ENCODE measurements around the gene CTDP1. TPM values are rescaled to one million over a fixed set of nuclear protein-coding genes. Genes with fewer than 3 reads are reported as not detected.

CTDP1 gene
- total and polyA plus RNA-seq, 9 of the 15 experiments (the other 6 are each of a cell fraction or from before 2014, with no cell fraction given), result 0.07 to 19.2 (median 4.0) TPM

DNA sequence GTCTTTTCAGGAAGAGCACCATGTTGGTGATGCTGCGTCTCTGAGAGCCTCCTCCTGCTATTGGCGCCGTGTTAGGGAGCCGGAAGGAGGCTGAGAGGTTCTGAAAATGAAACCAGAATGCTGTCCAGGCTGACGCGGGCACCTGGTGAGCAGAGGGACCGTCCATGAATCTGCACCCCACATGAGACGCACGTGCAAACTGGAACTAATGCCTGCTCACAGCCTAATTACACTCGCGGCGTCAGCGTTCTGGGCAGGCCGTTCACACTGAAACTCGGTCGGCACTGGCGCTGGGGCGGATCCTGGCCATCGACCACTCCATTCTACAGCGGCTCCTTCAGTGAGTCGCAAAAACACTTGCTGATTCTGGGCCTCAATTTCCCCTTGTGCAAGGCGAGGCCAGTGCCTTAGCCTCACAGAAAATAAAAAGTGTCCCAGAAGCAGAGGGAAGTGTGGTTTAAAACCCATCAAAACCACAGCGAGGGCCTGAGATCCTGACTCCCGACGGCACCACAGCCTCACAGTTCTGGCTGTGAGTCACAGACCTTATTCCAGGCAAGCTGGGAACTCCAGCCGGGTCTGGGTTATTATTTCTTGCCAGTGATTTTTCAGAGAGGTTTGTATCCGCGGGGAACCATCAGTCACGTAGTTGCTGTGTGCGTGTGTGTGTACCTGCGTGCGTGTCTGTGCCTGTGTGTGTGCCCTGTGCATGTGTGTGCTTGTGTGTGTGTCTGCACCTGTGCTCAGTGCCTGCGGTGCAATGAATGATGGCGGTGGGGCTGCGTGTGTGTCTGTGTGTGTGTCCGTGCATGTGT is 49.1 kb upstream of the CTDP1 start:
- H3K4me3 ChIP-seq, result no peak overlapping the region
- no peaks in the 10 kb centered on the region; the same call in 1 of the 2 replicates for H3K9me3 ChIP-seq (replicated peaks; ENCODE audit: control insufficient read depth, insufficient read depth, low read depth, low read length)
- H3K4me2 ChIP-seq (ENCODE audit: insufficient read depth, low read length), result peak overlapping the region; percentile 55
- H3K79me2 ChIP-seq (ENCODE audit: control insufficient read depth, insufficient read depth, low read length), result no peaks in the 10 kb centered on the region
- H3K9me1 ChIP-seq (ENCODE audit: control insufficient read depth, insufficient read depth, low read length), result no peaks in the 10 kb centered on the region
- peaks cover 0 to 25% of the 10 kb centered on the region in 2 experiments; a peak in 2 of 5 replicates for H3K4me1 ChIP-seq (replicated peaks in 1 of 2; ENCODE audit: control insufficient read depth in 2 of 2, insufficient read depth in 2 of 2, low read length in 2 of 2)
- FAIRE-seq (no peak), DNase-seq (ENCODE audit: extremely low read depth in 1 of 4, low spot score in 3 of 4) (no peak), ATAC-seq (no peak; the same call in 2 of the 3 replicates)
- under 1% methylated on average over 11 of the region's 36 CpGs for WGBS (ENCODE audit: insufficient coverage, low coverage, missing lambda C conversion rate)
- H3K9ac ChIP-seq (ENCODE audit: insufficient read depth in 1 of 2, low read depth in 2 of 2, low read length in 2 of 2), result peak overlapping the region in 1 of 2 experiments; percentile 40; a peak in 1 of 4 replicates
- in situ Hi-C loops (cut with MboI) (no loop called here), intact Hi-C loops (cut with micrococcal nuclease) (no loop called here)
- BruUV-seq (replicated peaks), result no TSS peak
- ChIA-PET CTCF (ENCODE audit: low intra/inter-chr PET ratio) (no interaction called here), POLR2A (no interaction called here)
- H3K36me3 ChIP-seq (ENCODE audit: control insufficient read depth, insufficient read depth, low read length), result no peaks in the 10 kb centered on the region
- no peaks in the 10 kb centered on the region for H4K20me1 ChIP-seq (replicated peaks; ENCODE audit: control insufficient read depth, insufficient read depth, low read length)
- peak overlapping the region; percentile 70; the same call in 1 of the 2 replicates for H2AFZ ChIP-seq (ENCODE audit: low read depth, low read length)
- H3K27me3 ChIP-seq (ENCODE audit: control insufficient read depth in 2 of 2, insufficient read depth in 2 of 2, low read length in 2 of 2), result peaks cover 22 to 52% of the 10 kb centered on the region in 2 experiments; a peak in 4 of 5 replicates
- H3K27ac ChIP-seq (ENCODE audit: extremely low read depth, low read depth, low read length), result no peak overlapping the region
- TF ChIP-seq, protein P1, sequence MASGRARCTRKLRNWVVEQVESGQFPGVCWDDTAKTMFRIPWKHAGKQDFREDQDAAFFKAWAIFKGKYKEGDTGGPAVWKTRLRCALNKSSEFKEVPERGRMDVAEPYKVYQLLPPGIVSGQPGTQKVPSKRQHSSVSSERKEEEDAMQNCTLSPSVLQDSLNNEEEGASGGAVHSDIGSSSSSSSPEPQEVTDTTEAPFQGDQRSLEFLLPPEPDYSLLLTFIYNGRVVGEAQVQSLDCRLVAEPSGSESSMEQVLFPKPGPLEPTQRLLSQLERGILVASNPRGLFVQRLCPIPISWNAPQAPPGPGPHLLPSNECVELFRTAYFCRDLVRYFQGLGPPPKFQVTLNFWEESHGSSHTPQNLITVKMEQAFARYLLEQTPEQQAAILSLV (tag; IDR thresholded peaks at IDR 0.05), result no peak
- TF ChIP-seq, protein P2, sequence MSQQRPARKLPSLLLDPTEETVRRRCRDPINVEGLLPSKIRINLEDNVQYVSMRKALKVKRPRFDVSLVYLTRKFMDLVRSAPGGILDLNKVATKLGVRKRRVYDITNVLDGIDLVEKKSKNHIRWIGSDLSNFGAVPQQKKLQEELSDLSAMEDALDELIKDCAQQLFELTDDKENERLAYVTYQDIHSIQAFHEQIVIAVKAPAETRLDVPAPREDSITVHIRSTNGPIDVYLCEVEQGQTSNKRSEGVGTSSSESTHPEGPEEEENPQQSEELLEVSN (IDR thresholded peaks at IDR 0.05; ENCODE audit: borderline replicate concordance in 1 of 2, extremely low read depth in 1 of 2, insufficient read depth in 1 of 2, insufficient read length in 1 of 2, low read depth in 1 of 2, low read length in 1 of 2, poor library complexity in 1 of 2, severe bottlenecking in 1 of 2), result no peak
- TF ChIP-seq SIN3A (IDR thresholded peaks at IDR 0.05; ENCODE audit: borderline replicate concordance in 2 of 2, control insufficient read depth in 1 of 2, low read depth in 2 of 2, low read length in 2 of 2), result no peak
- peak; percentile 52; the same call in 1 of the 2 replicates for TF ChIP-seq L3MBTL2 (IDR thresholded peaks at IDR 0.05)
- peak; percentile 59; the same call in 1 of the 2 replicates for TF ChIP-seq BHLHE40 (IDR thresholded peaks at IDR 0.05; ENCODE audit: low read length)
- TF ChIP-seq TAF15 (IDR thresholded peaks at IDR 0.05; ENCODE audit: low read depth, low read length), result no peak
